Esophagus muscularis mucosa (tissue), 4 donors: ENCODE data around the gene SYT17. TPM values are rescaled to one million over a fixed set of nuclear protein-coding genes. Genes with fewer than 3 reads are reported as not detected.

Experiments
- DNase-seq: peaks from one replicate; pipeline ENCODE4 v3.0.0-alpha.2; 2017; ENCODE audit errors: extremely low spot score
- H3K27ac ChIP-seq, 4 donors: fragments of 200-600 bp; sonication (generic); replicated peaks in 1 of 4; 1 replicate in 3 of 4; 2 replicates in 1 of 4; pipeline ENCODE4 v1.5.1; 2016 to 2019; ENCODE audit warnings: mild to moderate bottlenecking in 1 of 4
- H3K27me3 ChIP-seq, 4 donors: fragments of 200-600 bp; sonication (generic); one replicate each; pipeline versions ENCODE4 v1.5.1 to v1.6.0; 2016 to 2019
- H3K36me3 ChIP-seq, 4 donors: fragments of 200-600 bp; sonication (generic); one replicate each; pipeline ENCODE4 v1.5.1; 2016 to 2019
- H3K4me1 ChIP-seq, 4 donors: fragments of 200-600 bp; sonication (generic); one replicate each; pipeline ENCODE4 v1.5.1; 2016 to 2019
- H3K4me3 ChIP-seq, 4 donors: fragments of 200-600 bp; sonication (generic); 1 replicate in 2 of 4; 2 replicates in 2 of 4; pipeline ENCODE4 v1.5.1; 2016 to 2019; ENCODE audit warnings: mild to moderate bottlenecking in 4 of 4, moderate library complexity in 1 of 4
- H3K9me3 ChIP-seq, 4 donors: fragments of 200-600 bp; sonication (generic); 1 replicate in 3 of 4; 2 replicates in 1 of 4; pipeline ENCODE4 v1.5.1; 2016 to 2019
- CTCF ChIP-seq, 3 experiments: fragments of 200-600 bp in 2 of 3; fragments of 450-650 bp in 1 of 3; sonication (generic) in 2 of 3; IDR thresholded peaks; one replicate each; pipeline ENCODE4 v1.5.1; 2017 to 2019; ENCODE audit warnings: antibody characterized with exemption in 3 of 3, mild to moderate bottlenecking in 2 of 3, moderate library complexity in 1 of 3
- EP300 ChIP-seq: sonication (generic); formaldehyde crosslinking; IDR thresholded peaks from one replicate; pipeline ENCODE4 v1.6.1; 2017; ENCODE audit warnings: antibody characterized with exemption
- POLR2A ChIP-seq: fragments of 450-650 bp; IDR thresholded peaks from one replicate; pipeline ENCODE4 v1.6.1; 2017; ENCODE audit warnings: antibody characterized with exemption, moderate library complexity, mild to moderate bottlenecking, low read depth
- POLR2AphosphoS5 ChIP-seq, 2 donors: sonication (generic); formaldehyde crosslinking; IDR thresholded peaks; one replicate each; pipeline ENCODE4 v1.6.1; 2017; ENCODE audit warnings: antibody characterized with exemption in 2 of 2
- WGBS: methylation state at CpG from one replicate; pipeline ENCODE4 v1.1.5; 2018; 5-methylcytosine and 5-hydroxymethylcytosine counted together
- intact Hi-C: fragments of 100-400 bp; cut with DNase I; formaldehyde crosslinking; loops from one replicate; pipeline ENCODE4 v1.15.1; 2023
- total RNA-seq, 4 donors: library from RNA; depleted of rRNA; stranded (reverse); fragments of >200 nt; gene quantifications; one replicate each; pipeline versions ENCODE4 v1.1.0 to v1.2.1, GENCODE V29; 2016

Gene SYT17
- total RNA-seq, 4 donors from 2014 or later = 5.0 to 8.7 (median 6.2) TPM

DNA sequence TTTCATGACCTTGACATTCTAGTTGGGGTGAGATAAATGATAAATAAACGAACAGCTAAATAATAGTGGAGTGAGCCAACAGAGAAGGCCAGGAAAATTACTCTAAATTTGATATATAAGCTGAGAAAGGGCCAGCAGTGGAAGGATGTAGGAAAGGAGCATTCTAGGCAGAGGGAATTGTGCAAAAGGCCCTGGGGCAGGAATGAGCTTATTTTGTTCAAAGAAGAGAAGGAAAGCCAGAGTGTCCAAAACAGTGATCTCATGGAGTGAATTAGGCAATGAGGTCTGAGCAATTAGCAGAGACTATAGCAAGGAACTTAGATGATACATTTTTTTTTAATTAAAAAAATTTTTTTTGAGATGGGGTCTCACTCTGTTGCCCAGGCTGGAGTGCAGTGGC lies 74.1 kb downstream of the SYT17 start:
- no peak overlapping the region for H3K4me3 ChIP-seq
- H3K36me3 ChIP-seq = no peaks in the 10 kb centered on the region
- no peaks in the 10 kb centered on the region for H3K27me3 ChIP-seq
- no peak overlapping the region for H3K27ac ChIP-seq
- DNase-seq = no peak
- TF ChIP-seq EP300 = no peak
- TF ChIP-seq POLR2A = no peak
- TF ChIP-seq CTCF (IDR thresholded peaks at IDR 0.05) = no peak
- no peak for TF ChIP-seq POLR2AphosphoS5 (IDR thresholded peaks at IDR 0.05)
- peaks cover 0 to 18% (median 7%) of the 10 kb centered on the region in 4 donors for H3K4me1 ChIP-seq
- intact Hi-C loops = no loop called here
- no peaks in the 10 kb centered on the region for H3K9me3 ChIP-seq
- 25% methylated on average over 1 of the region's 1 CpG for WGBS

GRCh38 chr16:19242987-19243575 lies 75.0 kb downstream of the SYT17 start:
- intact Hi-C loops = no loop called here
- no peak for DNase-seq

GRCh38 chr16:19245326-19245925 lies 77.4 kb downstream of the SYT17 start:
- 73% methylated on average over 8 of the region's 8 CpGs for WGBS
- no peak overlapping the region for H3K4me3 ChIP-seq
- no peak for TF ChIP-seq CTCF (IDR thresholded peaks at IDR 0.05)
- TF ChIP-seq EP300 = no peak
- no peak for TF ChIP-seq POLR2A
- TF ChIP-seq POLR2AphosphoS5 (IDR thresholded peaks at IDR 0.05) = no peak
- H3K4me1 ChIP-seq = peaks cover 0 to 3% (median 1%) of the 10 kb centered on the region in 4 donors
- no peak overlapping the region for H3K27ac ChIP-seq
- no peaks in the 10 kb centered on the region for H3K36me3 ChIP-seq
- no peaks in the 10 kb centered on the region for H3K9me3 ChIP-seq
- intact Hi-C loops = no loop called here
- H3K27me3 ChIP-seq = no peaks in the 10 kb centered on the region
- no peak for DNase-seq

More at GRCh38 chr16:19242987-19243575, 75.0 kb downstream of the SYT17 start:
- Histone ChIP-seq H3K4me1 (peaks cover 0 to 18% (median 7%) of the 10 kb centered on the region in 4 donors), H3K27me3 (no peaks in the 10 kb centered on the region), H3K4me3 (no peak overlapping the region), H3K36me3 (no peaks in the 10 kb centered on the region), H3K9me3 (no peaks in the 10 kb centered on the region), H3K27ac (no peak overlapping the region)
- 85% methylated on average over 3 of the region's 3 CpGs for WGBS
- TF ChIP-seq CTCF (IDR thresholded peaks at IDR 0.05) = no peak
- no peak for TF ChIP-seq POLR2A
- TF ChIP-seq EP300 = no peak
- no peak for TF ChIP-seq POLR2AphosphoS5 (IDR thresholded peaks at IDR 0.05)

DNA sequence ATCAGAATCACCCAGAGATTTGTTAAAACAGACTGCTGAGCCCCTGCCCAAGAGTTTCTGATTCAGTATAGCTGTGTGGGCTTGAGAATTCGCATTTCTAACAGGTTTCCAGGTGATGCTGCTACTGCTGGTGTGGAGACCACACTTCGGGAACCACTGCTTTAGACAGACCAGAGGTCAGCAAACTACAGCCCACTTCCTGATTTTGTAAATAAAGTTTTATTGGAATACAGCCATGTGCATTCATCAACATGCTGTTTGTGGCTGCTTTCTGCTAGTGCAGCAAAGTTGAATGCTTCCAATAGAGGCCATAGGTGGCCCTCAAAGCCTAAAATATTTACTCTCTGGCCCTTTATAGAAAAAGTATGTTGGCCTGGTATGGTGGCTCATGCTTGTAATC lies 84.9 kb downstream of the SYT17 start:
- H3K36me3 ChIP-seq = no peaks in the 10 kb centered on the region
- no peak overlapping the region for H3K27ac ChIP-seq
- H3K27me3 ChIP-seq = peaks cover 0 to 8% (median 0%) of the 10 kb centered on the region in 4 donors
- H3K4me3 ChIP-seq = no peak overlapping the region
- 77% methylated on average over 2 of the region's 2 CpGs for WGBS
- DNase-seq = no peak
- no peak for TF ChIP-seq POLR2AphosphoS5 (IDR thresholded peaks at IDR 0.05)
- no peak for TF ChIP-seq POLR2A
- no peak for TF ChIP-seq EP300
- TF ChIP-seq CTCF (IDR thresholded peaks at IDR 0.05) = no peak
- intact Hi-C loops = no loop called here
- H3K4me1 ChIP-seq = no peaks in the 10 kb centered on the region
- H3K9me3 ChIP-seq = no peaks in the 10 kb centered on the region
